Measurements from ENCODE around the gene IL18RAP.

DNA sequence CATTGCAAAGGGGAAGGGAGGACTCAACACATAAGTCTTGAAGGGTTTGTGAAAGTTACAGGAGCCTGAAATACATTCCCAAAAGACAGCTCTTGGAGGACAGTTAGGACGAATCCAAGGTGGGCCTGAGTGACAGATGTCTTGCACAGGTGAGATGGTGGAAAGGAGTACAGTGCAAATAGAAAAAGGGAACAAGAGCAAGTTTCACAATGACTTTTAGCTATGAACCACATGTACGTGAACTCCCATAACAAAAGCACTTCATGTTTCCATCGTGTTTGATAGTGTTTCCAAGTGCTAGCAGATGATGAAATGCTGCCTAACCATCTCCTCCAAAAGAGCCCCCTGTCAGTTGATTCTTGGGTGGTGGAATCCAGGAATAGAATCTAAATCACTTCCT lies 1.8 kb downstream of the IL18RAP start:
- TF ChIP-seq, protein P1, sequence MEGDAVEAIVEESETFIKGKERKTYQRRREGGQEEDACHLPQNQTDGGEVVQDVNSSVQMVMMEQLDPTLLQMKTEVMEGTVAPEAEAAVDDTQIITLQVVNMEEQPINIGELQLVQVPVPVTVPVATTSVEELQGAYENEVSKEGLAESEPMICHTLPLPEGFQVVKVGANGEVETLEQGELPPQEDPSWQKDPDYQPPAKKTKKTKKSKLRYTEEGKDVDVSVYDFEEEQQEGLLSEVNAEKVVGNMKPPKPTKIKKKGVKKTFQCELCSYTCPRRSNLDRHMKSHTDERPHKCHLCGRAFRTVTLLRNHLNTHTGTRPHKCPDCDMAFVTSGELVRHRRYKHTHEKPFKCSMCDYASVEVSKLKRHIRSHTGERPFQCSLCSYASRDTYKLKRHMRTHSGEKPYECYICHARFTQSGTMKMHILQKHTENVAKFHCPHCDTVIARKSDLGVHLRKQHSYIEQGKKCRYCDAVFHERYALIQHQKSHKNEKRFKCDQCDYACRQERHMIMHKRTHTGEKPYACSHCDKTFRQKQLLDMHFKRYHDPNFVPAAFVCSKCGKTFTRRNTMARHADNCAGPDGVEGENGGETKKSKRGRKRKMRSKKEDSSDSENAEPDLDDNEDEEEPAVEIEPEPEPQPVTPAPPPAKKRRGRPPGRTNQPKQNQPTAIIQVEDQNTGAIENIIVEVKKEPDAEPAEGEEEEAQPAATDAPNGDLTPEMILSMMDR (IDR thresholded peaks at IDR 0.05), result no peak
- TF ChIP-seq EZH2 (IDR thresholded peaks at IDR 0.05; ENCODE audit: borderline replicate concordance, insufficient read depth, low read depth, low read length, poor library complexity, severe bottlenecking), result no peak

All from B cell (primary cell).